ENCODE data around the gene SHMT2. TPM values are rescaled to one million over a fixed set of nuclear protein-coding genes. Genes with fewer than 3 reads are reported as not detected.

The SHMT2 gene
- total RNA-seq, 2 donors from 2014 or later, result 47.7 to 77.5 TPM

DNA sequence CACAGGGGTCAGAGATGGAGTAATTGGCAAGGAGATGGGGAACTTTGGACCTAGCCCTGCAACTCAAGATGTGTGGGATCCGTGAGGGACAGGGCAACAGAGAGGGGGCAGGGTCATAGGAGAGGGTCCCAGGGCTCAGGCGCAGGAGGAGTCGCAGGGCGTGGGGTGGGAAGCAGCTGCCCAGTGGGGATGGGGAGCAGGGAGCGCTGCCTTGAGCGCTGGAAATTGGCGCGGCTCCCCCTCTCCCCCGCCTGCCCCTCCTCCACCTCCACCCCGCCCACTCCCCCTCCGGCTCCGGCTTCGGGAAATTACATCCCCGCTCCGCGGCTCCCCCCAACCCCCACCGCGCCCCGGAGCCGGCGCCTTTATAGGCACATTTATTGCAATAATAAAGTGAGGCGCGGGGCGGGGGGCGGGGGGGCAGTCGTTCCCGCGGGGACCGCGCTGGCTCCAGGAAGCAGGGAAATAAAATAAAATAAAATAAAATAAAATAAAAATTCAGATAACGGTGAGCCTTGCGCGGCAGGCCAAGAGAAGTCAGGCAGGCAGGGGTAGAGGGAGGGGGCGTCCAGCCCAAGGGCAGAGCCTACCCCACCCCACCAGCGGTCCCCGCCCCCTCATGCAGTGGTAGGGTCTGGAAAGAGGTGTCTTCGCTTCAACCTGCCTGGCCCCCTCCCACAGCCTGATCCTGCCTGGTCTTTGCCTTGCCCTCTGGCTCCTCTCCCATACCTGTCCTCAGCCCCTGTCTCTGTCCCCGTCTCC is 9.3 kb upstream of the SHMT2 start:
- DNase-seq (no peak), ATAC-seq (no peak)
- H3K27ac ChIP-seq, result no peak overlapping the region
- no peaks in the 10 kb centered on the region for H3K36me3 ChIP-seq (replicated peaks in 1 of 2; ENCODE audit: insufficient read depth in 1 of 2, low read depth in 2 of 2)
- peaks cover 29% of the 10 kb centered on the region for H3K4me1 ChIP-seq
- intact Hi-C loops (cut with DNase I), result no loop called here
- TF ChIP-seq, protein P1, sequence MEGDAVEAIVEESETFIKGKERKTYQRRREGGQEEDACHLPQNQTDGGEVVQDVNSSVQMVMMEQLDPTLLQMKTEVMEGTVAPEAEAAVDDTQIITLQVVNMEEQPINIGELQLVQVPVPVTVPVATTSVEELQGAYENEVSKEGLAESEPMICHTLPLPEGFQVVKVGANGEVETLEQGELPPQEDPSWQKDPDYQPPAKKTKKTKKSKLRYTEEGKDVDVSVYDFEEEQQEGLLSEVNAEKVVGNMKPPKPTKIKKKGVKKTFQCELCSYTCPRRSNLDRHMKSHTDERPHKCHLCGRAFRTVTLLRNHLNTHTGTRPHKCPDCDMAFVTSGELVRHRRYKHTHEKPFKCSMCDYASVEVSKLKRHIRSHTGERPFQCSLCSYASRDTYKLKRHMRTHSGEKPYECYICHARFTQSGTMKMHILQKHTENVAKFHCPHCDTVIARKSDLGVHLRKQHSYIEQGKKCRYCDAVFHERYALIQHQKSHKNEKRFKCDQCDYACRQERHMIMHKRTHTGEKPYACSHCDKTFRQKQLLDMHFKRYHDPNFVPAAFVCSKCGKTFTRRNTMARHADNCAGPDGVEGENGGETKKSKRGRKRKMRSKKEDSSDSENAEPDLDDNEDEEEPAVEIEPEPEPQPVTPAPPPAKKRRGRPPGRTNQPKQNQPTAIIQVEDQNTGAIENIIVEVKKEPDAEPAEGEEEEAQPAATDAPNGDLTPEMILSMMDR (IDR thresholded peaks at IDR 0.05), result no peak
- no peak for TF ChIP-seq POLR2A (IDR thresholded peaks at IDR 0.05)
- H3K4me3 ChIP-seq, result no peak overlapping the region
- 13 to 21% methylated on average over 32 to 37 of the region's 38 CpGs for WGBS, 2 donors
- no peaks in the 10 kb centered on the region for H3K9me3 ChIP-seq
- H3K27me3 ChIP-seq, result peaks cover 0 to 47% of the 10 kb centered on the region in 2 donors

DNA sequence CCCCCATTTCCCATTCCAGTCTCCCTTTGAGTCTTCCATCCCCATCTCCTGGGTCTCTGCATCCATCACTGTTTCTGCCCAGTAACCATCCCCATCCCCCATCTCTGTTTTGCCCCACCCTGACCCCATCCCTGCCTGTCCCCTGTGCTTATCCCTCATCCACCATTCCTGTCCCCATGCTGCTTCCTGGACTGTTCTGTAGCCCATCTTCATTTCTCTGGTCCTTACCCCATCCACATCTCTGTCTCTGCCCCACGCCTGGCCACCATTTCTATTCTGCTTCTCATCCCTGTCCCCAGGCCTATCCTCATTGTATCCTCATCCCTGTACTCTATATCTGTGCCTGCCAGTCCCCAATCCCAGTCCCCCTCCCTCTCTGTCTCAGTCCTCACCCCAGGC is 8.7 kb upstream of the SHMT2 start:
- DNase-seq (no peak), ATAC-seq (no peak)
- 60 to 74% methylated on average over 1 of the region's 1 CpG for WGBS, 2 donors
- intact Hi-C loops (cut with DNase I), result no loop called here
- peaks cover 0 to 47% of the 10 kb centered on the region in 2 donors for H3K27me3 ChIP-seq
- peaks cover 24% of the 10 kb centered on the region for H3K4me1 ChIP-seq
- no peak overlapping the region for H3K27ac ChIP-seq
- TF ChIP-seq, protein P1 (IDR thresholded peaks at IDR 0.05), result no peak
- no peak for TF ChIP-seq POLR2A (IDR thresholded peaks at IDR 0.05)
- H3K9me3 ChIP-seq, result no peaks in the 10 kb centered on the region
- H3K36me3 ChIP-seq (replicated peaks in 1 of 2; ENCODE audit: insufficient read depth in 1 of 2, low read depth in 2 of 2), result no peaks in the 10 kb centered on the region
- no peak overlapping the region for H3K4me3 ChIP-seq

DNA sequence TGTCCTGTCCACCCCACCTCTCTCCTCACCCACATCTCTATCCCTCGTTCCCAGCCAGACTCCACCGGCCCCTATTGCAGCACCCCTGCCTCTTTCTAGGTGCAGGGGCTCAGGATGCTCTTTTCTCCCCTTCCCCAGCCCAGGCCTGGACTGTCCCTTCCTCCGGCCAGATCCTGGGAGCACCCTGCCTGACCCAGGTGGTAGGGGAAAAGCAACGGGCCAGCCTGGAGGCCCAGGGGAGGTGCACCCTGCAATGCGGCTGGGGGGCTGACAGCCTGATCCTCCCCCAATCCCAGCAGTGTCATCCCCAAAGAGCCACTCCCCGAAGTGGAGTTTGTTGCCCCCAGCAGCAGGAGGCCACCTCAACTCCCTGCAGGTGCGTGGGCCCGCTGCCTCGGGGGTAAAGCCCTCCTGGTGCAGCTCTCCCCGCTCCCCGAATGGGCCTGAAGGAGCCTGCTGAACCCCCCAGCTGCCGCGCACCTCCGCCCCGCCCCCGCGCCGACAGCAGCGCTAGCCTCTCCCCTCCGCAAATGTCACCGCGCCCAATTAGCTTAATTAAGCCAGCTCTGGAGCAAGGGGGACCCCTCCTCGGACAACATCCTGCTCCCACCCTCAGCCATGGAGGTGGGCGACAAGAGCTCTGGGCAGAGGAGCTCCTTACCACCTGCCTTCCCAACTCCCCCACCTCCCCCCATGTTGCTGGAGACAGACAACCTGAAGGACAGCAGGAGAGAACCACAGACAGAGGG is 8.2 kb upstream of the SHMT2 start:
- H3K36me3 ChIP-seq (replicated peaks in 1 of 2; ENCODE audit: insufficient read depth in 1 of 2, low read depth in 2 of 2), result no peaks in the 10 kb centered on the region
- ATAC-seq (no peak), DNase-seq (no peak)
- TF ChIP-seq, protein P1 (IDR thresholded peaks at IDR 0.05), result no peak
- TF ChIP-seq POLR2A (IDR thresholded peaks at IDR 0.05), result no peak
- peaks cover 0 to 42% of the 10 kb centered on the region in 2 donors for H3K27me3 ChIP-seq
- WGBS, 2 donors, result 27 to 28% methylated on average over 17 to 20 of the region's 24 CpGs
- no peak overlapping the region for H3K27ac ChIP-seq
- intact Hi-C loops (cut with DNase I), result no loop called here
- H3K9me3 ChIP-seq, result no peaks in the 10 kb centered on the region
- no peak overlapping the region for H3K4me3 ChIP-seq
- peaks cover 19% of the 10 kb centered on the region for H3K4me1 ChIP-seq

GRCh38 chr12:57222286-57223190 is 7.0 kb upstream of the SHMT2 start:
- 49 to 56% methylated on average over 11 to 13 of the region's 13 CpGs for WGBS, 2 donors
- Histone ChIP-seq H3K36me3 (replicated peaks in 1 of 2; ENCODE audit: insufficient read depth in 1 of 2, low read depth in 2 of 2) (no peaks in the 10 kb centered on the region), H3K9me3 (no peaks in the 10 kb centered on the region), H3K27ac (no peak overlapping the region), H3K27me3 (peaks cover 0 to 34% of the 10 kb centered on the region in 2 donors), H3K4me1 (peaks cover 9% of the 10 kb centered on the region), H3K4me3 (no peak overlapping the region)
- TF ChIP-seq, protein P1 (IDR thresholded peaks at IDR 0.05), result no peak
- no peak for TF ChIP-seq POLR2A (IDR thresholded peaks at IDR 0.05)
- intact Hi-C loops (cut with DNase I), result no loop called here
- ATAC-seq (no peak), DNase-seq (no peak)
